ENCODE results near the gene CHMP3. TPM values are rescaled to one million over a fixed set of nuclear protein-coding genes. Genes with fewer than 3 reads are reported as not detected.
A peak's percentile ranks its signal among the peaks of the same experiment; 100 is the strongest.

CHMP3 gene
- total RNA-seq, 1 donor from 2014 or later, result 83.7 TPM

GRCh38 chr2:86525421-86526340 is 37.6 kb downstream of the CHMP3 start:
- H3K4me3 Mint-ChIP-seq, result no peak overlapping the region
- no peaks in the 10 kb centered on the region for H3K4me1 Mint-ChIP-seq
- TF ChIP-seq, protein P1, sequence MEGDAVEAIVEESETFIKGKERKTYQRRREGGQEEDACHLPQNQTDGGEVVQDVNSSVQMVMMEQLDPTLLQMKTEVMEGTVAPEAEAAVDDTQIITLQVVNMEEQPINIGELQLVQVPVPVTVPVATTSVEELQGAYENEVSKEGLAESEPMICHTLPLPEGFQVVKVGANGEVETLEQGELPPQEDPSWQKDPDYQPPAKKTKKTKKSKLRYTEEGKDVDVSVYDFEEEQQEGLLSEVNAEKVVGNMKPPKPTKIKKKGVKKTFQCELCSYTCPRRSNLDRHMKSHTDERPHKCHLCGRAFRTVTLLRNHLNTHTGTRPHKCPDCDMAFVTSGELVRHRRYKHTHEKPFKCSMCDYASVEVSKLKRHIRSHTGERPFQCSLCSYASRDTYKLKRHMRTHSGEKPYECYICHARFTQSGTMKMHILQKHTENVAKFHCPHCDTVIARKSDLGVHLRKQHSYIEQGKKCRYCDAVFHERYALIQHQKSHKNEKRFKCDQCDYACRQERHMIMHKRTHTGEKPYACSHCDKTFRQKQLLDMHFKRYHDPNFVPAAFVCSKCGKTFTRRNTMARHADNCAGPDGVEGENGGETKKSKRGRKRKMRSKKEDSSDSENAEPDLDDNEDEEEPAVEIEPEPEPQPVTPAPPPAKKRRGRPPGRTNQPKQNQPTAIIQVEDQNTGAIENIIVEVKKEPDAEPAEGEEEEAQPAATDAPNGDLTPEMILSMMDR (conservative IDR thresholded peaks at IDR 0.05), result no peak
- no peaks in the 10 kb centered on the region for H3K9me3 Mint-ChIP-seq
- H3K36me3 Mint-ChIP-seq (ENCODE audit: low read depth), result no peaks in the 10 kb centered on the region
- H3K27me3 Mint-ChIP-seq (ENCODE audit: low read depth), result no peaks in the 10 kb centered on the region
- no peak overlapping the region for H3K27ac Mint-ChIP-seq (ENCODE audit: unreplicated experiment)
- DNase-seq (ENCODE audit: low read depth, low spot score), result no peak

GRCh38 chr2:86523491-86523890 is 39.8 kb downstream of the CHMP3 start:
- no peak for DNase-seq (ENCODE audit: low read depth, low spot score)
- Mint-ChIP-seq H3K27ac (ENCODE audit: unreplicated experiment) (no peak overlapping the region), H3K4me1 (no peaks in the 10 kb centered on the region), H3K27me3 (ENCODE audit: low read depth) (no peaks in the 10 kb centered on the region), H3K4me3 (no peak overlapping the region), H3K9me3 (peaks cover 5% of the 10 kb centered on the region), H3K36me3 (ENCODE audit: low read depth) (peaks cover 5% of the 10 kb centered on the region)
- TF ChIP-seq, protein P1 (conservative IDR thresholded peaks at IDR 0.05), result no peak

- H3K9me3 Mint-ChIP-seq, result peaks cover 5% of the 10 kb centered on the region
- H3K4me1 Mint-ChIP-seq, result no peaks in the 10 kb centered on the region
- no peak overlapping the region for H3K27ac Mint-ChIP-seq (ENCODE audit: unreplicated experiment)
- H3K27me3 Mint-ChIP-seq (ENCODE audit: low read depth), result no peaks in the 10 kb centered on the region
- H3K4me3 Mint-ChIP-seq, result no peak overlapping the region
- peaks cover 5% of the 10 kb centered on the region for H3K36me3 Mint-ChIP-seq (ENCODE audit: low read depth)
- TF ChIP-seq, protein P1 (conservative IDR thresholded peaks at IDR 0.05), result no peak
- no peak for DNase-seq (ENCODE audit: low read depth, low spot score)
Observed at GRCh38 chr2:86522711-86523110, 40.5 kb downstream of the CHMP3 start.

GRCh38 chr2:86521922-86522321 is 41.3 kb downstream of the CHMP3 start:
- TF ChIP-seq, protein P1 (conservative IDR thresholded peaks at IDR 0.05), result no peak

GRCh38 chr2:86520153-86520552 is 43.1 kb downstream of the CHMP3 start:
- H3K27ac Mint-ChIP-seq (ENCODE audit: unreplicated experiment), result no peak overlapping the region
- no peak for DNase-seq (ENCODE audit: low read depth, low spot score)
- H3K4me1 Mint-ChIP-seq, result no peaks in the 10 kb centered on the region
- no peak overlapping the region for H3K4me3 Mint-ChIP-seq
- H3K9me3 Mint-ChIP-seq, result peaks cover 5% of the 10 kb centered on the region
- peaks cover 9% of the 10 kb centered on the region for H3K36me3 Mint-ChIP-seq (ENCODE audit: low read depth)
- TF ChIP-seq, protein P1 (conservative IDR thresholded peaks at IDR 0.05), result peak; percentile 33
- H3K27me3 Mint-ChIP-seq (ENCODE audit: low read depth), result no peaks in the 10 kb centered on the region

More at GRCh38 chr2:86521922-86522321, 41.3 kb downstream of the CHMP3 start:
- H3K4me3 Mint-ChIP-seq, result no peak overlapping the region
- H3K4me1 Mint-ChIP-seq, result no peaks in the 10 kb centered on the region
- DNase-seq (ENCODE audit: low read depth, low spot score), result no peak
- H3K27ac Mint-ChIP-seq (ENCODE audit: unreplicated experiment), result no peak overlapping the region
- peaks cover 5% of the 10 kb centered on the region for H3K36me3 Mint-ChIP-seq (ENCODE audit: low read depth)
- H3K27me3 Mint-ChIP-seq (ENCODE audit: low read depth), result no peaks in the 10 kb centered on the region
- peaks cover 5% of the 10 kb centered on the region for H3K9me3 Mint-ChIP-seq
